ENCODE measurements around the gene NHERF2. TPM values are rescaled to one million over a fixed set of nuclear protein-coding genes. Genes with fewer than 3 reads are reported as not detected.
"Not testable (repeated sequence)": the region's sequence is repeated elsewhere in the genome, so short reads cannot be mapped to it uniquely, and the experiment has no call there.

The NHERF2 gene
- polyA plus RNA-seq, 1 donor, result 47.8 TPM

GRCh38 chr16:2028620-2029220 lies 2.0 kb downstream of the NHERF2 start:
- DNase-seq, result no peak

- DNase-seq, result no peak
Observed at GRCh38 chr16:2029350-2029749, 2.6 kb downstream of the NHERF2 start.

GRCh38 chr16:2030036-2030435 lies 3.3 kb downstream of the NHERF2 start:
- no peak for DNase-seq

GRCh38 chr16:2031081-2031577 lies 4.4 kb downstream of the NHERF2 start:
- DNase-seq, result no peak

GRCh38 chr16:2032285-2033056 lies 5.8 kb downstream of the NHERF2 start:
- DNase-seq, result no peak

- DNase-seq, result no peak
Observed at GRCh38 chr16:2033057-2033908, 6.6 kb downstream of the NHERF2 start.

GRCh38 chr16:2033909-2034695 lies 7.4 kb downstream of the NHERF2 start:
- not testable (repeated sequence) for DNase-seq

- no peak for DNase-seq
Observed at GRCh38 chr16:2034696-2035430, 8.2 kb downstream of the NHERF2 start.

- no peak for DNase-seq
Observed at GRCh38 chr16:2035431-2036199, 8.9 kb downstream of the NHERF2 start.

GRCh38 chr16:2036200-2036966 lies 9.7 kb downstream of the NHERF2 start:
- no peak for DNase-seq

GRCh38 chr16:2037115-2037514 lies 10.4 kb downstream of the NHERF2 start:
- no peak for DNase-seq

GRCh38 chr16:2037647-2038381 lies 11.1 kb downstream of the NHERF2 start:
- no peak for DNase-seq

GRCh38 chr16:2038382-2039231 lies 11.9 kb downstream of the NHERF2 start:
- peak; percentile 69 for DNase-seq

GRCh38 chr16:2039274-2040031 lies 12.8 kb downstream of the NHERF2 start:
- peak; percentile 77 for DNase-seq

- DNase-seq, result no peak
Observed at GRCh38 chr16:2040041-2040786, 13.5 kb downstream of the NHERF2 start.

GRCh38 chr16:2040787-2041522 lies 14.3 kb downstream of the NHERF2 start:
- peak; percentile 74 for DNase-seq
